ENCODE results near the gene H6PD.

DNA sequence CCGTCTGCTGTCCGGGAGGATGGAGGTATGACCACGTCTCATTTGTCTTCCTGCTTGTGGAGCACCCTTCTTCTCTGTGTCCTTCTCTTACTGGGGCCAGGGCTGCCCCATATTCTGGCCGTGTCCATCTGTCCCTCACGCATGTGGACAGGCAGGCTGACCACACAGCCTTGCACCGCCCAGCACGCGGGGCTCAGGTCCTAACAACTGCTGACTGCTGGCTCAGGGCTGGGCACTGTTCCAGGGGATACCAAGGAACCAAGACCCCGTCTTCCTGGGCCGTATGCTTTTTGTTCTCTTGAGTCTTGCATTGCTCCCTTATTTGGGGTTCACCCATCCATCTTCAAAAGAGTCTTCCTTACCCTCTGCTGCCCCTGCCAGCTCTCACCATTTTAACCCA, 40.6 kb downstream of the H6PD start:
- TF ChIP-seq, protein P1, sequence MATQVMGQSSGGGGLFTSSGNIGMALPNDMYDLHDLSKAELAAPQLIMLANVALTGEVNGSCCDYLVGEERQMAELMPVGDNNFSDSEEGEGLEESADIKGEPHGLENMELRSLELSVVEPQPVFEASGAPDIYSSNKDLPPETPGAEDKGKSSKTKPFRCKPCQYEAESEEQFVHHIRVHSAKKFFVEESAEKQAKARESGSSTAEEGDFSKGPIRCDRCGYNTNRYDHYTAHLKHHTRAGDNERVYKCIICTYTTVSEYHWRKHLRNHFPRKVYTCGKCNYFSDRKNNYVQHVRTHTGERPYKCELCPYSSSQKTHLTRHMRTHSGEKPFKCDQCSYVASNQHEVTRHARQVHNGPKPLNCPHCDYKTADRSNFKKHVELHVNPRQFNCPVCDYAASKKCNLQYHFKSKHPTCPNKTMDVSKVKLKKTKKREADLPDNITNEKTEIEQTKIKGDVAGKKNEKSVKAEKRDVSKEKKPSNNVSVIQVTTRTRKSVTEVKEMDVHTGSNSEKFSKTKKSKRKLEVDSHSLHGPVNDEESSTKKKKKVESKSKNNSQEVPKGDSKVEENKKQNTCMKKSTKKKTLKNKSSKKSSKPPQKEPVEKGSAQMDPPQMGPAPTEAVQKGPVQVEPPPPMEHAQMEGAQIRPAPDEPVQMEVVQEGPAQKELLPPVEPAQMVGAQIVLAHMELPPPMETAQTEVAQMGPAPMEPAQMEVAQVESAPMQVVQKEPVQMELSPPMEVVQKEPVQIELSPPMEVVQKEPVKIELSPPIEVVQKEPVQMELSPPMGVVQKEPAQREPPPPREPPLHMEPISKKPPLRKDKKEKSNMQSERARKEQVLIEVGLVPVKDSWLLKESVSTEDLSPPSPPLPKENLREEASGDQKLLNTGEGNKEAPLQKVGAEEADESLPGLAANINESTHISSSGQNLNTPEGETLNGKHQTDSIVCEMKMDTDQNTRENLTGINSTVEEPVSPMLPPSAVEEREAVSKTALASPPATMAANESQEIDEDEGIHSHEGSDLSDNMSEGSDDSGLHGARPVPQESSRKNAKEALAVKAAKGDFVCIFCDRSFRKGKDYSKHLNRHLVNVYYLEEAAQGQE (IDR thresholded peaks at IDR 0.05; ENCODE audit: borderline replicate concordance), result no peak; the same call in 1 of the 2 replicates
- TF ChIP-seq, protein P1 (CRISPR knock-in tag; IDR thresholded peaks at IDR 0.05; ENCODE audit: low read depth), result no peak
- TF ChIP-seq, protein P2, sequence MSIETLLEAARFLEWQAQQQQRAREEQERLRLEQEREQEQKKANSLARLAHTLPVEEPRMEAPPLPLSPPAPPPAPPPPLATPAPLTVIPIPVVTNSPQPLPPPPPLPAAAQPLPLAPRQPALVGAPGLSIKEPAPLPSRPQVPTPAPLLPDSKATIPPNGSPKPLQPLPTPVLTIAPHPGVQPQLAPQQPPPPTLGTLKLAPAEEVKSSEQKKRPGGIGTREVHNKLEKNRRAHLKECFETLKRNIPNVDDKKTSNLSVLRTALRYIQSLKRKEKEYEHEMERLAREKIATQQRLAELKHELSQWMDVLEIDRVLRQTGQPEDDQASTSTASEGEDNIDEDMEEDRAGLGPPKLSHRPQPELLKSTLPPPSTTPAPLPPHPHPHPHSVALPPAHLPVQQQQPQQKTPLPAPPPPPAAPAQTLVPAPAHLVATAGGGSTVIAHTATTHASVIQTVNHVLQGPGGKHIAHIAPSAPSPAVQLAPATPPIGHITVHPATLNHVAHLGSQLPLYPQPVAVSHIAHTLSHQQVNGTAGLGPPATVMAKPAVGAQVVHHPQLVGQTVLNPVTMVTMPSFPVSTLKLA (conservative IDR thresholded peaks at IDR 0.05), result no peak
